ENCODE results near the gene RNFT2.

RNFT2 gene

GRCh38 chr12:116833474-116833873 lies 95.4 kb downstream of the RNFT2 start:
- DNase-seq (ENCODE audit: low read depth), result no peak
- in situ Hi-C loops (cut with HindIII; ENCODE audit: low sequenced_read_pairs), result no loop called here
- TF ChIP-seq CTCF (IDR thresholded peaks at IDR 0.05; ENCODE audit: low read depth, low read length, missing control alignments), result no peak
- no peak overlapping the region for H3K4me3 ChIP-seq (ENCODE audit: low read depth, low read length)

GRCh38 chr12:116835484-116835883 lies 97.4 kb downstream of the RNFT2 start:
- DNase-seq (ENCODE audit: low read depth), result no peak
- in situ Hi-C loops (cut with HindIII; ENCODE audit: low sequenced_read_pairs), result no loop called here
- no peak overlapping the region for H3K4me3 ChIP-seq (ENCODE audit: low read depth, low read length)
- no peak for TF ChIP-seq CTCF (IDR thresholded peaks at IDR 0.05; ENCODE audit: low read depth, low read length, missing control alignments)

- DNase-seq (ENCODE audit: low read depth), result no peak
- H3K4me3 ChIP-seq (ENCODE audit: low read depth, low read length), result no peak overlapping the region
- in situ Hi-C loops (cut with HindIII; ENCODE audit: low sequenced_read_pairs), result no loop called here
- TF ChIP-seq CTCF (IDR thresholded peaks at IDR 0.05; ENCODE audit: low read depth, low read length, missing control alignments), result no peak
Observed at GRCh38 chr12:116837097-116837496, 99.0 kb downstream of the RNFT2 start.

GRCh38 chr12:116838365-116838764 lies 100.2 kb downstream of the RNFT2 start:
- in situ Hi-C loops (cut with HindIII; ENCODE audit: low sequenced_read_pairs), result no loop called here
- DNase-seq (ENCODE audit: low read depth), result no peak
- H3K4me3 ChIP-seq (ENCODE audit: low read depth, low read length), result no peak overlapping the region
- no peak for TF ChIP-seq CTCF (IDR thresholded peaks at IDR 0.05; ENCODE audit: low read depth, low read length, missing control alignments)

- H3K4me3 ChIP-seq (ENCODE audit: low read depth, low read length), result no peak overlapping the region
- in situ Hi-C loops (cut with HindIII; ENCODE audit: low sequenced_read_pairs), result no loop called here
- no peak for TF ChIP-seq CTCF (IDR thresholded peaks at IDR 0.05; ENCODE audit: low read depth, low read length, missing control alignments)
- no peak for DNase-seq (ENCODE audit: low read depth)
Observed at GRCh38 chr12:116839287-116839830, 101.2 kb downstream of the RNFT2 start.

GRCh38 chr12:116843085-116843484 lies 105.0 kb downstream of the RNFT2 start:
- in situ Hi-C loops (cut with HindIII; ENCODE audit: low sequenced_read_pairs), result no loop called here
- H3K4me3 ChIP-seq (ENCODE audit: low read depth, low read length), result no peak overlapping the region
- DNase-seq (ENCODE audit: low read depth), result no peak
- no peak for TF ChIP-seq CTCF (IDR thresholded peaks at IDR 0.05; ENCODE audit: low read depth, low read length, missing control alignments)

- TF ChIP-seq CTCF (IDR thresholded peaks at IDR 0.05; ENCODE audit: low read depth, low read length, missing control alignments), result no peak
- in situ Hi-C loops (cut with HindIII; ENCODE audit: low sequenced_read_pairs), result no loop called here
- no peak for DNase-seq (ENCODE audit: low read depth)
- H3K4me3 ChIP-seq (ENCODE audit: low read depth, low read length), result no peak overlapping the region
Observed at GRCh38 chr12:116849216-116849615, 111.1 kb downstream of the RNFT2 start.

Data from astrocyte of the cerebellum (primary cell).